ENCODE data around the gene AMN1.

GRCh38 chr12:31772685-31773222, 43.9 kb upstream of the AMN1 start:
- TF ChIP-seq CTCF (IDR thresholded peaks at IDR 0.05) (no peak), POLR2A (IDR thresholded peaks at IDR 0.05) (no peak), POLR2AphosphoS5 (IDR thresholded peaks at IDR 0.05) (no peak)

Data from upper lobe of left lung (tissue), 4 donors.